Activated CD8-positive, alpha-beta memory T cell treated with anti-CD3 and anti-CD28 coated beads, Interleukin-2, amount 10 ng/mL, durations not matched to agents 7 days and 5 days (primary cell): ENCODE data around the gene NFATC2. TPM values are rescaled to one million over a fixed set of nuclear protein-coding genes. Genes with fewer than 3 reads are reported as not detected.

Experiments
- ATAC-seq: fragments of 150-1000 bp; cut with Tn5 transposase; one replicate; pipeline ENCODE4 v1.10.0; 2021; ENCODE audit warnings: moderate library complexity
- CTCF ChIA-PET: fragments of 350-600 bp; sonication (Branson Sonifier 250); formaldehyde crosslinking; loops from one replicate; lab custom pipeline; 2021; ENCODE audit warnings: antibody characterized with exemption; lab: Charles Lee
- DNase-seq: peaks from one replicate; pipeline ENCODE4 v3.0.0-alpha.2; 2020
- H3K27ac Mint-ChIP-seq: one replicate; pipeline ENCODE4 v1.8.0; 2021; ENCODE audit warnings: mild to moderate bottlenecking, mixed read lengths
- H3K27me3 Mint-ChIP-seq: one replicate; pipeline ENCODE4 v1.8.0; 2021; ENCODE audit warnings: mixed read lengths
- H3K36me3 Mint-ChIP-seq: one replicate; pipeline ENCODE4 v1.8.0; 2021; ENCODE audit warnings: mild to moderate bottlenecking, mixed read lengths
- H3K4me1 Mint-ChIP-seq: one replicate; pipeline ENCODE4 v1.8.0; 2021; ENCODE audit warnings: mixed read lengths
- H3K4me3 Mint-ChIP-seq: one replicate; pipeline ENCODE4 v1.8.0; 2021; ENCODE audit warnings: mild to moderate bottlenecking, moderate library complexity, mixed read lengths
- H3K9me3 Mint-ChIP-seq: one replicate; pipeline ENCODE4 v1.8.0; 2022; ENCODE audit warnings: low read depth, mixed read lengths
- total RNA-seq, 2 experiments: library from RNA; stranded (reverse); gene quantifications; one replicate each; pipeline ENCODE4 v1.2.3, GENCODE V29; 2021

Gene NFATC2
- total RNA-seq, 2 experiments from 2014 or later, result 39.9 to 59.0 TPM

DNA sequence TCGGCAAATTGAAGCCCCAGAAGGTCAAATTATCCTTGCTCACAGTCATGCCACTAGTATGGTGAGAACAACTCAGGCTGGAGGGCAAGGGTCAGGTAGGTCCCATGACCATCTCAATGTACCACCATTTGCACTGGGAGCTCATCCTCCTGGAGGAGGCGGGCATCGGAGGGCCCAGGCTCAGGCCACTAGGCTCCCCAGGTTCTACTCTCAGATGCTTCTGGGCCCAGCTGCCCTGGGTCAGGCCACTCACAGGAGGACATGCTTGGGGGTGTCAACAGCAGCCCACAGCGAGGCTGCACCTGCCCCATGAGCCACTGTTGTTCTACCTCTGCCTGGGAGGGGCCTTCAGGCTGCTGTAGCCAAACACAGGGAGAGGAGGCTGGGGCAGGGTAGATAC lies 39.1 kb downstream of the NFATC2 start:
- Mint-ChIP-seq H3K36me3 (peaks cover 47% of the 10 kb centered on the region), H3K27me3 (no peaks in the 10 kb centered on the region), H3K4me3 (no peak overlapping the region), H3K9me3 (no peaks in the 10 kb centered on the region), H3K4me1 (peaks cover 60% of the 10 kb centered on the region), H3K27ac (peak overlapping the region; percentile 24)
- no peak for ATAC-seq
- CTCF ChIA-PET, result no interaction called here
- DNase-seq, result no peak

- H3K9me3 Mint-ChIP-seq, result no peaks in the 10 kb centered on the region
- peak; percentile 53 for DNase-seq
Measured at GRCh38 chr20:51500936-51501335, 41.6 kb downstream of the NFATC2 start.

DNA sequence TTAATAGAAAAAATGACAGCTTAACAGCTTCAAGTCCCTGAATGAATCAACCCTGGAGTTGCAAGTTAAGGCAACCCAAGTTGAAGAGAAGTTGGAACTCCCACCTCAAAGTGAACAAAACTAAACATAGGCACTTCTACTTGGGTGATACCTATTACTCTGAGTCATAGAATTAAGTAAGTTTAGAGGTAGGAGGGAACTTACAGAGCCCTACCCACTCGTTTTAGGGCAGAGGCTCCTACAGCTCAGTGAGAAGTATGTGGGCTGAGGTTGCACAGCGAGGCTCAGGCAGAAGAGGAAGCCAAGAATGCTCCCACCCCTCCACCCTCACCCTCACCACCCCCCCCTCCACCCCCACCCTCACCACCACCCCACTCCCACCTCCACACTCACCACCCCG lies 42.2 kb downstream of the NFATC2 start:
- H3K4me3 Mint-ChIP-seq, result no peak overlapping the region
- no peaks in the 10 kb centered on the region for H3K27me3 Mint-ChIP-seq
- CTCF ChIA-PET, result interaction anchor here (0.9 to 3.8 kb wide), 11 partner anchors 12 to 512 kb away, joined by 3 to 18 read pairs (median 5); partner anchors contain the start of gene NFATC2
- ATAC-seq, result peak; percentile 92
- peak; percentile 82 for DNase-seq
- no peaks in the 10 kb centered on the region for H3K9me3 Mint-ChIP-seq
- peaks cover 46% of the 10 kb centered on the region for H3K36me3 Mint-ChIP-seq
- H3K27ac Mint-ChIP-seq, result peak overlapping the region; percentile 68
- H3K4me1 Mint-ChIP-seq, result peaks cover 85% of the 10 kb centered on the region

More at GRCh38 chr20:51500936-51501335, 41.6 kb downstream of the NFATC2 start:
- ATAC-seq, result peak; percentile 13
- Mint-ChIP-seq H3K4me1 (peaks cover 83% of the 10 kb centered on the region), H3K36me3 (peaks cover 46% of the 10 kb centered on the region), H3K4me3 (no peak overlapping the region), H3K27me3 (no peaks in the 10 kb centered on the region), H3K27ac (peak overlapping the region; percentile 71)
- CTCF ChIA-PET, result interaction anchor here (0.8 to 3.8 kb wide), 12 partner anchors 10 to 513 kb away, joined by 3 to 18 read pairs (median 5); partner anchors contain the start of gene NFATC2

DNA sequence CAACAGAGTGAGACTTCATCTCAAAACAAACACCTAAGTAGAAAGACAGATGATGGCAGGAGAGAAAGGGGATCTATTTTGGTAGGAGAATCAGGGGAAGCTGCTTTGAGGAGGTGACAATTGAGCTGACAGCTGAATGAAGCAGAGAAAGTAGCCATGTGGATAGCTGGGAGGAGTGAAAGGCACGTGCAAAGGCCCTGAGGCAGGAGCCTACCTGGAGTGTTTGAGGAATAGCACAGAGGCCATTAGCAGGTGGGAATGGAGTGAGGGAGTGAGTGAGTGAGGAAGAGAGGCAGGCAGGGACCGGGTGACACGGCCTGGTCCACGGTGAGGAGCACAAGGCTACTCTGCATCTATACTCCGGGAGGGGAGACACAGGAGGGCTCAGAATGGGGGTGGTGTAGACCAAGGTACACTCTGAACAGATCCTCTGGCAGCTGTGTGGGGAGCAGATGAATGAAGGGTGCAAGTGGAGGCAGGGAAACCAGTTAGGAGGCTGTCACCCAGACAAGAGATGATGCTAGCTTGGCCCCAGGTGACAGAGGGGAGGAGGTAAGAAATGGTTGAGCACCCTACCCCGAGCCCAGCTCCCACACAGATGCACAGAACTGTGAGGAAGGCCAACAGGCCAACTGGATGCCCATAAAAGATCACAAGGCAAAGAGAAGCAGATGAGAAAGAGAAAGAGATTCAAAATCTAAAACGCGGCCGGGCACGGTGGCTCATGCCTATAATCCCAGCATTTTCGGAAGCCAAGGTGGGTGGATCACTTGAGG lies 43.6 kb downstream of the NFATC2 start:
- DNase-seq (no peak), ATAC-seq (no peak)
- no peak overlapping the region for H3K4me3 Mint-ChIP-seq
- no peaks in the 10 kb centered on the region for H3K9me3 Mint-ChIP-seq
- CTCF ChIA-PET, result interaction anchor here (1.4 to 3.8 kb wide), 5 partner anchors 14 to 511 kb away, joined by 4 to 18 read pairs (median 6); partner anchors contain the start of gene NFATC2
- peak overlapping the region; percentile 69 for H3K27ac Mint-ChIP-seq
- no peaks in the 10 kb centered on the region for H3K27me3 Mint-ChIP-seq
- H3K4me1 Mint-ChIP-seq, result peaks cover 93% of the 10 kb centered on the region
- peaks cover 46% of the 10 kb centered on the region for H3K36me3 Mint-ChIP-seq

DNA sequence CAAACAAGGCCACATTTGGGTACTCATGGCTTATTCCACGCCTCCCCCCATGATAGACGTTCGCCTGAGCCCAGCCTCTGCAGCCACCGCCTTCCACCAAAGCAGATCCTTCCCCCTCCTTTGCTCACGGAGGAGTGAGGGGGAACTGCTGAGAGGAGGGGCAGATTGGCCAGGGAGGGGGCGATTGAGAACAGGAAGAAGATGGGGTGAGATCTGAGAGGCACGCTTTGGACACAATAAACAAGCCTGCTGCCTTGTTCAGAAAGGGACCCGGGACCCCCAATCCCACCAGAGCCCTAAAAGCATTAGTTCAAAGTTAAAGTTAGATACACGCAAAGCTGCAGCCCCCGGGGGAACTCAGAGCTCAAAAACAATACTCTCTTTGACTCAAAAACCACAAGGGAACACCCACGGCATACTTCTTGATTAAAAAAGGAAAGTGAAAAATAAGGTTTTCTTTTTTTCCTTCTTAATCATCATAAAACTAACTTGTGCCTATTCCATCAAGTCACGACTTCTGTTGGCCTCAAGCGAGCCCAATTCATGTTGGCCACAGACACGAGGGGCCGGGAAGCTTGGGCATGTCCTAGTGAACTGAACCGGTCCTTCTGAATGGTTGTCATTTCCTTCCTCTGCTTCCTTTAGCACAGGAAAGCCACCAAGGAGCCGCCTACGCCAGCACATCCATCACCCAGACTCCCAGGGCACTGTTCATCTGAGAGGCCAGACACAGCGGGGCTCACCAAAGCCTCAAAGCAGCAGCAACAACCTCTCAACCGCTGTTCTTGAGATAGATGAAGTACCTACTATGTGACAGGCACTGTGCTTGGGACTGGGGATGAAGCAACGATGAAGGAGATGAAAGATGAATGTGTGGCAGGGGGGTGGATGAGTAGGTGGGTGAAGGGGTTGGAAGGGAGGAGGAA lies 44.7 kb downstream of the NFATC2 start:
- ATAC-seq (peak; percentile 27), DNase-seq (peak; percentile 66)
- Mint-ChIP-seq H3K9me3 (no peaks in the 10 kb centered on the region), H3K4me3 (peak overlapping the region; percentile 23), H3K27me3 (no peaks in the 10 kb centered on the region), H3K27ac (peak overlapping the region; percentile 60), H3K36me3 (peaks cover 52% of the 10 kb centered on the region), H3K4me1 (peaks cover 95% of the 10 kb centered on the region)
- CTCF ChIA-PET, result interaction anchor here (0.9 to 2.5 kb wide), 6 partner anchors 16 to 112 kb away, joined by 3 to 6 read pairs (median 3); no protein-coding TSS in a partner anchor

DNA sequence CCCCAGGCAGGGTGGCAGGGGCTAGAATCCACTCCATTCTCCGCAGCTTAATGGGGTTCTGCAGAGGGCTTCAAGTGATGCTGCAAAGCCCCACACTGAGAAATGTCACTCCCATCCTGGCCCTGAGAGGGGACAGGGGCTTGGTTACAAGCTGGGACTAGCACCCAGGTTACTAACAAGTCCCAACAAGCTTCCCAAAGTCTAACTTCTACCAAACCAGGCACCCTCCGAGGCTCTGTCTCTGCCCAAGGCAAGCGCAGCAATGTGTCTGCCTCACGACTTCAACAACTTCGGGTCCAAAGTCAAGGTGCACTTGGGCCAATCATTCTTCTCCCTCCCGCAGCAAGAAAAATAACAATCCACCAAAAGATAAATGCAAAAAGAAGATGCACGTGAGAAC lies 45.6 kb downstream of the NFATC2 start:
- peak overlapping the region; percentile 60 for H3K27ac Mint-ChIP-seq
- H3K4me3 Mint-ChIP-seq, result no peak overlapping the region
- H3K4me1 Mint-ChIP-seq, result peaks cover 92% of the 10 kb centered on the region
- no peaks in the 10 kb centered on the region for H3K9me3 Mint-ChIP-seq
- H3K36me3 Mint-ChIP-seq, result peaks cover 52% of the 10 kb centered on the region
- ATAC-seq (no peak), DNase-seq (no peak)
- H3K27me3 Mint-ChIP-seq, result no peaks in the 10 kb centered on the region
- CTCF ChIA-PET, result interaction anchor here (1.3 to 3.0 kb wide), 2 partner anchors 29 to 110 kb away, joined by 3 to 13 read pairs; no protein-coding TSS in a partner anchor

- peaks cover 92% of the 10 kb centered on the region for H3K4me1 Mint-ChIP-seq
- H3K9me3 Mint-ChIP-seq, result no peaks in the 10 kb centered on the region
- peak overlapping the region; percentile 45 for H3K27ac Mint-ChIP-seq
- no peak for ATAC-seq
- no peak overlapping the region for H3K4me3 Mint-ChIP-seq
- no peak for DNase-seq
- no peaks in the 10 kb centered on the region for H3K27me3 Mint-ChIP-seq
- CTCF ChIA-PET, result interaction anchor here (1.2 to 3.0 kb wide), 3 partner anchors 14 to 124 kb away, joined by 4 to 13 read pairs (median 5); no protein-coding TSS in a partner anchor
- peaks cover 58% of the 10 kb centered on the region for H3K36me3 Mint-ChIP-seq
Measured at GRCh38 chr20:51495921-51496545, 46.5 kb downstream of the NFATC2 start.

DNA sequence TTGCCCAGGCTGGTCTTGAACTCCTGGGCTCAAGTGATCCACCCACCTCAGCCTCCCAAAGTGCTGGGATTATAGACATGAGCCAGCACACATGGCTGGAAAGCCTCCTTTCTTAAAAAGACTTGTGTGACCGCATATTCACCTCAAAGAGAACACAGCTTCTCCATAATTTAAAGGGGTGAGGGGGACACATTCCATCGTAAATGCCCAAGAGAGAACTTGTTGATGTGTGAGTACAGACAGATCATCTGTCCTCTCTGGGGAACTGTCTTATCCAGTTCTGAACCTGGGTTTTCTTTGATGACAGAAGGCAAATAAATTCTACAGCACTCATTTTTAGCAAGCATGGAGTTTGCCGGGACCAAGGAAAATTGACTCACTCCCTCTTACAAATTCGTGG lies 47.2 kb downstream of the NFATC2 start:
- H3K9me3 Mint-ChIP-seq, result no peaks in the 10 kb centered on the region
- H3K27ac Mint-ChIP-seq, result peak overlapping the region; percentile 68
- H3K27me3 Mint-ChIP-seq, result no peaks in the 10 kb centered on the region
- no peak overlapping the region for H3K4me3 Mint-ChIP-seq
- peaks cover 93% of the 10 kb centered on the region for H3K4me1 Mint-ChIP-seq
- CTCF ChIA-PET, result interaction anchor here (0.5 to 3.0 kb wide), 5 partner anchors 13 to 123 kb away, joined by 3 to 13 read pairs (median 4); no protein-coding TSS in a partner anchor
- H3K36me3 Mint-ChIP-seq, result peaks cover 63% of the 10 kb centered on the region
- DNase-seq (no peak), ATAC-seq (no peak)

- CTCF ChIA-PET, result interaction anchor here (1.0 to 3.0 kb wide), 5 partner anchors 12 to 122 kb away, joined by 4 to 13 read pairs (median 5); no protein-coding TSS in a partner anchor
- Mint-ChIP-seq H3K27me3 (no peaks in the 10 kb centered on the region), H3K4me3 (peak overlapping the region; percentile 45), H3K4me1 (peaks cover 92% of the 10 kb centered on the region), H3K36me3 (peaks cover 69% of the 10 kb centered on the region), H3K9me3 (no peaks in the 10 kb centered on the region), H3K27ac (peak overlapping the region; percentile 68)
- ATAC-seq (peak; percentile 40), DNase-seq (peak; percentile 61)
Measured at GRCh38 chr20:51494241-51495110, 48.0 kb downstream of the NFATC2 start.

DNA sequence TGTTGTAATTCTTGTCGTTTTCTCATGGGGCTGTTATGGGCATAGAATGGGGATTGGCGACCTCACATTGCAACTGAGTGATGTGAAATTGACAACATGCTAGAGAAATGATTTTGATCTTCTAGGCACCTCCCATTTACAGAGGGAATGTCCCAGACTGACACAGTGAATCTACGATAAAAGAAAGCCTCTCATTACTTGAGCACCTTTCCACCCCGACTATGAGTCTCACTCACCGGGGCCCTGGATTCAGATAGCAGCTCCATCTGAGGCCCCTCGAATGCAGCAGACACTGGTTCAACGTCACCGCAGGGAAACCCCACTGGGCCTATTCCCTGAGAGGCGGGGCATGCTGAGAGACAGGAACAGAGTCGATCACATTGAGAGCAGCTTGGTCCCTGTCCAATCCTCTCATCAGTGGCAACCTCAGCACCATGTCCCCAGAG lies 49.1 kb downstream of the NFATC2 start:
- Mint-ChIP-seq H3K27ac (no peak overlapping the region), H3K4me1 (peaks cover 86% of the 10 kb centered on the region), H3K36me3 (peaks cover 67% of the 10 kb centered on the region), H3K27me3 (no peaks in the 10 kb centered on the region), H3K9me3 (no peaks in the 10 kb centered on the region), H3K4me3 (no peak overlapping the region)
- DNase-seq, result no peak
- ATAC-seq, result no peak
- CTCF ChIA-PET, result interaction anchor here (1.1 to 1.4 kb wide), 2 partner anchors 49 to 102 kb away, joined by 4 to 5 read pairs; partner anchors contain the start of gene NFATC2

- Mint-ChIP-seq H3K4me1 (peaks cover 81% of the 10 kb centered on the region), H3K27me3 (no peaks in the 10 kb centered on the region), H3K27ac (peak overlapping the region; percentile 11), H3K9me3 (no peaks in the 10 kb centered on the region), H3K4me3 (no peak overlapping the region), H3K36me3 (peaks cover 70% of the 10 kb centered on the region)
- CTCF ChIA-PET, result interaction anchor here (1.4 kb wide), 1 partner anchor 50 kb away, joined by 4 read pairs; the partner anchor contains the start of gene NFATC2
- ATAC-seq (no peak), DNase-seq (no peak)
Measured at GRCh38 chr20:51492167-51493092, 50.1 kb downstream of the NFATC2 start.
